ENCODE data around the gene LDHAL6A. TPM values are rescaled to one million over a fixed set of nuclear protein-coding genes. Genes with fewer than 3 reads are reported as not detected.
A peak's percentile ranks its signal among the peaks of the same experiment; 100 is the strongest.

The LDHAL6A gene
- total and polyA plus RNA-seq, 2 of the 13 experiments (the other 11 are each of a cell fraction or from before 2014, with no cell fraction given), result not detected

DNA sequence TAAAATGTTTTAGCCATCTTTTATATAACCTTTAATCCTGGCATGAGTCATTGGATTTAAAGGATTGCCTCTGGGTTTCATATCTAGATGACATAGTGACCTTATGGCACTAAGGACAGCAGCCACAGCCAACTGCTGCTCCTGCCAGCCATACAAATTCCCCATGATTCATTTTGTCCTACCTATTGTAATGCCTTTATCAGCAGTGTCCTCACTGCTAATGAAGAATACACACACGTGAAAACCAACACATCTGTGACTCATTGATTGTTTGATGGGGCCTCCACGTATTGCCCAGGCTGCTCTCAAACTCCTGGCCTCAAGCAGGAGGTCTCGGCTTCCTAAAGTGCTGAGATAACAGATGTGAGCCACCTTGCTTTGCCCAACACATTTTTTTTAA is 1.8 kb downstream of the LDHAL6A start (continued):
- no peak for TF ChIP-seq E2F5 (CRISPR knock-in tag; conservative IDR thresholded peaks at IDR 0.05)
- TF ChIP-seq SOX13 (IDR thresholded peaks at IDR 0.05), result no peak
- peak in 1 of 2 experiments; percentile 44; a peak in 1 of 4 replicates for TF ChIP-seq SOX13 (CRISPR knock-in tag; conservative IDR thresholded peaks at IDR 0.05 in 1 of 2, IDR thresholded peaks at IDR 0.05 in 1 of 2)
- no peak for TF ChIP-seq SYNCRIP (IDR thresholded peaks at IDR 0.05; ENCODE audit: insufficient read depth, low read depth, low read length)
- no peak for TF ChIP-seq FOXP1 (IDR thresholded peaks at IDR 0.05)
- TF ChIP-seq FOXP1 (CRISPR knock-in tag; IDR thresholded peaks at IDR 0.05), result no peak

DNA sequence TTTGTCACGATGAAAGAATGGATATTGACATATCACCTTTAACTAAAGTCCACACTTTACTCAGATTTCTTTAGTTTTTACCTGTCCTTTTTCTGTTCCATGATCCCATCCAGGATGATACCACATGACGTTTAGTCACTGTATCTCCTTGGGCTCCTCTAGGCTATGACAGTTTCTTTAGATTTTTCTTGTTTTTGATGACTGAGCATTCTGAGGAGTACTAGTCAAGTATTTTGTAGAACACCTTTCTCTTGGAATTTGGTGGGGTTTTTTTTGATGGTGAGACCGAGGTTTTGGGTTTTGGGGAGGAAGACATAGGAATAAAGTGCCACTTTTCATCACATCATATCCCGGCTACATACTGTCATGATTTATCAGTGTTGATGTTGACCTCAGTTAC is 4.0 kb downstream of the LDHAL6A start:
- no TSS peak for BruUV-seq (replicated peaks)

More for the DNA sequence above, 4.0 kb downstream of the LDHAL6A start:
- ChIA-PET POLR2A (no interaction called here), CTCF (ENCODE audit: low intra/inter-chr PET ratio, low total read pairs) (no interaction called here)
- H3K79me2 ChIP-seq (ENCODE audit: insufficient read depth, low read length), result no peaks in the 10 kb centered on the region
- no peak overlapping the region for H2AFZ ChIP-seq (ENCODE audit: low read length)
- no peak for ATAC-seq
- WGBS (ENCODE audit: low lambda C conversion rate), result 34% methylated on average over 4 of the region's 4 CpGs
- TF ChIP-seq HCFC1 (IDR thresholded peaks at IDR 0.05; ENCODE audit: low read depth, low read length) (no peak), PRDM15 (CRISPR knock-in tag; IDR thresholded peaks at IDR 0.05) (no peak), MAFF (IDR thresholded peaks at IDR 0.05; ENCODE audit: low read depth, low read length) (peak; percentile 57), FOSL2 (CRISPR knock-in tag; IDR thresholded peaks at IDR 0.05) (no peak), MAFK (conservative IDR thresholded peaks at IDR 0.05 in 1 of 2, IDR thresholded peaks at IDR 0.05 in 1 of 2; ENCODE audit: low read length in 2 of 2) (peak in 1 of 2 experiments; percentile 73; a peak in 3 of 4 replicates), RFX3 (CRISPR knock-in tag; IDR thresholded peaks at IDR 0.05) (no peak), ZNF713 (CRISPR knock-in tag; IDR thresholded peaks at IDR 0.05) (no peak), TAF15 (IDR thresholded peaks at IDR 0.05; ENCODE audit: low read depth, low read length, poor library complexity, severe bottlenecking) (no peak)
- TF ChIP-seq, protein P1, sequence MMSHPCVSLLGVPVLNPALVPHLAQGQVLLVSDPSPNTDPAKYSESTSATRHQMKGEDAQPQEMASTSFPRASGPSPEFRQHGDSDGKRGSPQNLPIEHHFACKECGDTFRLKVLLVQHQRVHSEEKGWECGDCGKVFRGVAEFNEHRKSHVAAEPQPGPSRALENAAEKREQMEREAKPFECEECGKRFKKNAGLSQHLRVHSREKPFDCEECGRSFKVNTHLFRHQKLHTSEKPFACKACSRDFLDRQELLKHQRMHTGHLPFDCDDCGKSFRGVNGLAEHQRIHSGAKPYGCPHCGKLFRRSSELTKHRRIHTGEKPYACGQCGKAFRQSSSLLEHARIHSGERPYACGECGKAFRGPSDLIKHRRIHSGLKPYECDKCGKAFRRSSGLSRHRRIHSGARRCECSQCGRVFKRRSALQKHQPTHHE (CRISPR knock-in tag; IDR thresholded peaks at IDR 0.05; ENCODE audit: borderline replicate concordance), result no peak
- no peaks in the 10 kb centered on the region for H4K20me1 ChIP-seq (ENCODE audit: insufficient read depth, low read length)
- no peaks in the 10 kb centered on the region for H3K27me3 ChIP-seq (ENCODE audit: control insufficient read depth in 1 of 2, insufficient read depth in 2 of 2, low read length in 2 of 2)
- H3K9me3 ChIP-seq (ENCODE audit: low read length), result no peaks in the 10 kb centered on the region
- FAIRE-seq, result no peak
- H3K4me1 ChIP-seq (ENCODE audit: insufficient read depth, low read length), result no peaks in the 10 kb centered on the region
- no peak overlapping the region for H3K4me3 ChIP-seq (replicated peaks in 1 of 3; ENCODE audit: insufficient read depth in 1 of 3, low read depth in 2 of 3, low read length in 3 of 3)
- no peak overlapping the region for H3K27ac ChIP-seq (ENCODE audit: extremely low read length, insufficient read depth, low read length)
- H3K36me3 ChIP-seq (replicated peaks in 1 of 2; ENCODE audit: control insufficient read depth in 1 of 2, insufficient read depth in 2 of 2, low read length in 2 of 2), result no peaks in the 10 kb centered on the region
- intact Hi-C loops (cut with micrococcal nuclease; ENCODE audit: unreplicated experiment) (no loop called here), in situ Hi-C loops (cut with HindIII; ENCODE audit: extremely low pct_ligation_motif_present, low pct_unique_long_range_greater_than_20kb) (no loop called here)
- no peak for DNase-seq (ENCODE audit: low spot score)
- H3K4me2 ChIP-seq (ENCODE audit: low read depth, low read length), result no peak overlapping the region
- H3K9ac ChIP-seq (ENCODE audit: insufficient read depth, low read depth, low read length), result no peak overlapping the region

Data from HepG2 (cell line).